Measurements from ENCODE around the gene EFCAB6.

The EFCAB6 gene

GRCh38 chr22:43500792-43501785 lies 311.0 kb downstream of the EFCAB6 start:
- TF ChIP-seq ZFX (IDR thresholded peaks at IDR 0.05; ENCODE audit: borderline replicate concordance): no peak
- TF ChIP-seq, protein P1, sequence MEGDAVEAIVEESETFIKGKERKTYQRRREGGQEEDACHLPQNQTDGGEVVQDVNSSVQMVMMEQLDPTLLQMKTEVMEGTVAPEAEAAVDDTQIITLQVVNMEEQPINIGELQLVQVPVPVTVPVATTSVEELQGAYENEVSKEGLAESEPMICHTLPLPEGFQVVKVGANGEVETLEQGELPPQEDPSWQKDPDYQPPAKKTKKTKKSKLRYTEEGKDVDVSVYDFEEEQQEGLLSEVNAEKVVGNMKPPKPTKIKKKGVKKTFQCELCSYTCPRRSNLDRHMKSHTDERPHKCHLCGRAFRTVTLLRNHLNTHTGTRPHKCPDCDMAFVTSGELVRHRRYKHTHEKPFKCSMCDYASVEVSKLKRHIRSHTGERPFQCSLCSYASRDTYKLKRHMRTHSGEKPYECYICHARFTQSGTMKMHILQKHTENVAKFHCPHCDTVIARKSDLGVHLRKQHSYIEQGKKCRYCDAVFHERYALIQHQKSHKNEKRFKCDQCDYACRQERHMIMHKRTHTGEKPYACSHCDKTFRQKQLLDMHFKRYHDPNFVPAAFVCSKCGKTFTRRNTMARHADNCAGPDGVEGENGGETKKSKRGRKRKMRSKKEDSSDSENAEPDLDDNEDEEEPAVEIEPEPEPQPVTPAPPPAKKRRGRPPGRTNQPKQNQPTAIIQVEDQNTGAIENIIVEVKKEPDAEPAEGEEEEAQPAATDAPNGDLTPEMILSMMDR (IDR thresholded peaks at IDR 0.05): no peak
- H3K27ac ChIP-seq: no peak overlapping the region

- TF ChIP-seq ZFX (IDR thresholded peaks at IDR 0.05; ENCODE audit: borderline replicate concordance): no peak
- TF ChIP-seq, protein P1 (IDR thresholded peaks at IDR 0.05): no peak
- H3K27ac ChIP-seq: no peak overlapping the region
Observed at GRCh38 chr22:43498856-43499253, 313.2 kb downstream of the EFCAB6 start.

DNA sequence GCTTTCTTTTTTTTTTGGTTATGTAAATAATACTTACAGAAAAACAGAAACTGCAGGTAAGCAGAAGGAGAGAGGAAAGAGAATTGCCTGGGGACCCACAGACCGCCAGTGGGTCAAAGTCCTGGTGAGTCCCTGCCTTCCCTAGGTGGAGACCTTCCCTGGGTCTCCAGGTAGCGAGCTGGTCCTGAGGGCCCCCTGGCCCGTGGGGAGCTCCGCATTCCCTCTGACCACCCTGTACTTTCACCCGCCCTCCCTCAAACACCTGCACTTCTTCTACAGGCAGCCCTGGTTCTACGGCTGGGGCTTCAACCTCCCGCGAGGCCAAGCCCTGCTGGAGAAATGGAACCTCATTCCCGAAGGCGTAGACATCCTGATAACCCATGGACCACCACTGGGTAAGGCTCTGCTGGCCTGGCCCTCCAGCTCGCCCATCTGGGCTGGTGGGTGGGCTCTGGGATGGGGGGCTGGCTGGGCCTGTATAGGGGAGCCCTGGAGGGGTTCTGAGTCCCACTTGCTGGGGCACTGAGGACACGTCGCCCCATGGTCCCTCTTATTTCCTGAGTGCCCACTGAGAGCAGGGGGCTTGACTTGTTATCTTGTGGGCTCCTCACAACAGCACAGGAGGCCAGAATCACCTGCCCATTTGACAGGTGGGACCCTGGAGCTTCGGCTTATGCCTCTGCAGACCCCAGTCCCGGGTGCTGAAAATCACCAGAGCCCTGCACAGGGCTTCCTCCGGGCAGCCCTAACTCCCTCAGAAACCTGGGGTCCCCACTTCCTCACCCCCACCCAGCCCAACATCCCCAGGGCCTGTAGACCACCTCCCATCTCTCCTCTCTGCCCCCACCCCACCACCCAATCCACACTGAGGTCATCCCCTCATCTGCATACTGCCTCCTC lies 313.9 kb downstream of the EFCAB6 start:
- no peak overlapping the region for H3K27ac ChIP-seq
- no peak for TF ChIP-seq ZFX (IDR thresholded peaks at IDR 0.05; ENCODE audit: borderline replicate concordance)

DNA sequence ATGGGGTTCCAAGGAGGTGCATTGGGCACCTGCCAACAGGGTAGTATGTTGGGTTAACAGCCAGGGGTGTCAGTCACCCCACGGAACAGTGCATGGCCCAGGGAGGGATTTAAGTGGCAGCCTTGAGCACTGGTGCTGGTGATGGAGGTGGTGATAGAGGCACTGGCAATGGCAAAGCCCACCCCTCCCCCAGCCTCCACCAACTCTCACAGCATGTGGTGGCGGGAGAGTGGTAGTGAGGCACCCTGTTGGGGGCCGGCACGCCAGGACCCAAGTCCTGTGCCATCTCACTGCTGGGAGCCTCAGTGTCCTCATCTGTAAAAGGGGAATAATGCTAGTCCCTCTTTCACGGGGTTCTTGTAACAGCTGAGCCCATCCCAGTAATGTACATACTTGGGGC lies 318.8 kb downstream of the EFCAB6 start:
- TF ChIP-seq, protein P1 (IDR thresholded peaks at IDR 0.05): no peak
- TF ChIP-seq ZFX (IDR thresholded peaks at IDR 0.05; ENCODE audit: borderline replicate concordance): no peak
- no peak overlapping the region for H3K27ac ChIP-seq

- TF ChIP-seq, protein P1 (IDR thresholded peaks at IDR 0.05): no peak
- TF ChIP-seq ZFX (IDR thresholded peaks at IDR 0.05; ENCODE audit: borderline replicate concordance): no peak
- no peak overlapping the region for H3K27ac ChIP-seq
Observed at GRCh38 chr22:43491737-43492136, 320.4 kb downstream of the EFCAB6 start.

DNA sequence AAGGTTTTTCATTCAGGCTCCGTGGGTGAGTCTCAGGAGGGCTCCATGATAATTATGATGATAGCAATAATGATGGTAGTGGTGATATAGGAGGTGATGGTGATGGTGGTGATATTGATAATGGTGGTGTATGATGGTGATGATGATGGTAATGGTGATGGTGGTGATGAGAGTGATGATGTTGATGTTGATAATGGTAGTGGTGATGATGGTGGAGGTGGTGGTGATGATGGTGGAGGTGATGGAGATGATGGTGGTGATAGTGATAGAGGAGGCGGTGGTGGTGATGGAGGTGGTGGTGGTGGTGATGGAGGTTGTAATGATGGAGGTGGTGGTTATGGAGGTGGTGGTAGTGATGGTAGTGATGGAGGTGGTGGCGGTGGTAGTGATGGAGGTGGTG lies 320.9 kb downstream of the EFCAB6 start:
- H3K27ac ChIP-seq: no peak overlapping the region
- TF ChIP-seq, protein P1 (IDR thresholded peaks at IDR 0.05): no peak
- TF ChIP-seq ZFX (IDR thresholded peaks at IDR 0.05; ENCODE audit: borderline replicate concordance): no peak

DNA sequence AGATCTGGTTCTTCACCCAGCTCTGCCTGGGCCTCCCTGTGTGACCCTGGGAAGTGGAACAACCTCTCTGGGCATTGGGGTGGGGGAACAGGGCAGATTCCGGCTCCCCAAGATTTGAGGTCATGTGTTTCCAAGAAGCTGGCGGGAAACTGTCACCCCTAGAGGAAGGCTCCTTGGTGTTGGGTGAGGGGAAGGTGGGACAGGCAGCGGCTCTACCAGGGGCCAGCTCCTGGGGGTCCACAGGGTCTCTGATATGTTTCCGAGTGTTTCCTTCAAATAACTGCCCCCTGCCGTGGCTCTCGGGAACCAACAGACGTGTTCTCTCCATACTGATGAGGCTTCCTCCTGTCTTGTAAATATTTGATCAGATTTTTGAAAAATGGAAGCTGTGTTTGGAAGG lies 321.8 kb downstream of the EFCAB6 start:
- H3K27ac ChIP-seq: no peak overlapping the region
- no peak for TF ChIP-seq ZFX (IDR thresholded peaks at IDR 0.05; ENCODE audit: borderline replicate concordance)
- TF ChIP-seq, protein P1 (IDR thresholded peaks at IDR 0.05): no peak
